ENCODE results near the gene FNDC1. TPM values are rescaled to one million over a fixed set of nuclear protein-coding genes. Genes with fewer than 3 reads are reported as not detected.

The FNDC1 gene
- total and polyA plus RNA-seq, 2 donors (not counting 1 experiment from before 2014, with no cell fraction given) = not detected

- Mint-ChIP-seq H3K4me3 (no peak overlapping the region), H3K27me3 (peaks cover 6% of the 10 kb centered on the region), H3K9me3 (ENCODE audit: insufficient read depth) (no peaks in the 10 kb centered on the region), H3K27ac (no peak overlapping the region), H3K4me1 (no peaks in the 10 kb centered on the region)
- H3K4me1 ChIP-seq (ENCODE audit: control insufficient read depth in 2 of 2, insufficient read depth in 2 of 2, low read length in 2 of 2) = no peaks in the 10 kb centered on the region
- no CpG with 5 or more reads among the region's 1 CpG for WGBS (ENCODE audit: insufficient coverage)
- no peaks in the 10 kb centered on the region for H3K36me3 ChIP-seq (replicated peaks in 1 of 2; ENCODE audit: control extremely low read depth in 1 of 2, control insufficient read depth in 1 of 2, extremely low read depth in 1 of 2, insufficient read depth in 2 of 2, low read length in 1 of 2)
- TF ChIP-seq CTCF (IDR thresholded peaks at IDR 0.05) (no peak), EZH2 (IDR thresholded peaks at IDR 0.05; ENCODE audit: borderline replicate concordance, insufficient read depth, low read depth, low read length, poor library complexity, severe bottlenecking) (no peak)
- H2AFZ ChIP-seq (ENCODE audit: insufficient read depth, low read depth, low read length, poor library complexity, severe bottlenecking) = no peak overlapping the region
- CTCF ChIA-PET = no interaction called here
- DNase-seq (no peak), ATAC-seq (ENCODE audit: low read depth) (no peak)
- no peaks in the 10 kb centered on the region for H4K20me1 ChIP-seq (ENCODE audit: control insufficient read depth, insufficient read depth, low read length, poor library complexity, severe bottlenecking)
- H3K9me3 ChIP-seq (ENCODE audit: control extremely low read depth in 1 of 3, control insufficient read depth in 2 of 3, insufficient read depth in 1 of 3, low read length in 2 of 3) = no peaks in the 10 kb centered on the region
- intact Hi-C loops (cut with micrococcal nuclease) = no loop called here
- H3K4me3 ChIP-seq (ENCODE audit: control extremely low read depth in 1 of 5, extremely low read depth in 1 of 5, insufficient read depth in 1 of 5, low read depth in 2 of 5, low read length in 4 of 5) = no peak overlapping the region
- no peaks in the 10 kb centered on the region for H3K79me2 ChIP-seq (ENCODE audit: control insufficient read depth, insufficient read depth, low read length)
- peaks cover 0 to 2% (median 0%) of the 10 kb centered on the region in 4 experiments for H3K27me3 ChIP-seq (replicated peaks in 1 of 4; ENCODE audit: control extremely low read depth in 1 of 4, control insufficient read depth in 3 of 4, insufficient read depth in 4 of 4, low read length in 3 of 4)
- H3K9ac ChIP-seq (ENCODE audit: low read length) = no peak overlapping the region
- H3K4me2 ChIP-seq (replicated peaks; ENCODE audit: low read depth, low read length, poor library complexity, severe bottlenecking) = no peak overlapping the region
- H3K27ac ChIP-seq (ENCODE audit: low read length in 2 of 2) = no peak overlapping the region
- POLR2A ChIA-PET = no interaction called here
Measured at GRCh38 chr6:159268511-159268910, 99.3 kb downstream of the FNDC1 start.

DNA sequence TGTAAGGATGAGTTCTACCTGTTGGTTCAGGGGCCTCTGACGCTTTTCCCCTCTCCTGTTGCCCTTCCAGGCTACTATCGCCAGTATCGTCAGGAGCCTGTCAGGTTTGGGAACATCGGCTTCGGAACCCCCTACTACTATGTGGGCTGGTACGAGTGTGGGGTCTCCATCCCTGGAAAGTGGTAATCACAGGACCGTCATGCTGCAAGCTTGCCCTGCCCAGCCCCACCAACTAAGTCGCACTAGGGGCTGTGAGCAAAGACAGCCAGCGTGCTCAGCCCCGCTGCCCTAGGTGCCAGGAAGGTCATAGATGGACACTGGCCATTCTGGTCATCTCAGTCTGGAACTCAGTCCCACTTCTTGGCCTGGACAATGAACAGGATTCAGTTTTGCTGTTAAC, 102.1 kb downstream of the FNDC1 start:
- Mint-ChIP-seq H3K4me1 (no peaks in the 10 kb centered on the region), H3K9me3 (ENCODE audit: insufficient read depth) (no peaks in the 10 kb centered on the region), H3K27me3 (peaks cover 14% of the 10 kb centered on the region), H3K4me3 (no peak overlapping the region), H3K27ac (no peak overlapping the region)
- H3K9ac ChIP-seq (ENCODE audit: low read length) = no peak overlapping the region
- H3K27ac ChIP-seq (ENCODE audit: low read length in 2 of 2) = no peak overlapping the region
- H3K27me3 ChIP-seq (replicated peaks in 1 of 4; ENCODE audit: control extremely low read depth in 1 of 4, control insufficient read depth in 3 of 4, insufficient read depth in 4 of 4, low read length in 3 of 4) = peaks cover 0 to 2% (median 0%) of the 10 kb centered on the region in 4 experiments
- H3K4me1 ChIP-seq (ENCODE audit: control insufficient read depth in 2 of 2, insufficient read depth in 2 of 2, low read length in 2 of 2) = no peaks in the 10 kb centered on the region
- no peak overlapping the region for H2AFZ ChIP-seq (ENCODE audit: insufficient read depth, low read depth, low read length, poor library complexity, severe bottlenecking)
- H3K79me2 ChIP-seq (ENCODE audit: control insufficient read depth, insufficient read depth, low read length) = no peaks in the 10 kb centered on the region
- 74% methylated on average over 7 of the region's 10 CpGs for WGBS (ENCODE audit: insufficient coverage)
- POLR2A ChIA-PET = no interaction called here
- H3K9me3 ChIP-seq (ENCODE audit: control extremely low read depth in 1 of 3, control insufficient read depth in 2 of 3, insufficient read depth in 1 of 3, low read length in 2 of 3) = no peaks in the 10 kb centered on the region
- no peak overlapping the region for H3K4me2 ChIP-seq (replicated peaks; ENCODE audit: low read depth, low read length, poor library complexity, severe bottlenecking)
- intact Hi-C loops (cut with micrococcal nuclease) = no loop called here
- H3K4me3 ChIP-seq (ENCODE audit: control extremely low read depth in 1 of 5, extremely low read depth in 1 of 5, insufficient read depth in 1 of 5, low read depth in 2 of 5, low read length in 4 of 5) = no peak overlapping the region
- TF ChIP-seq CTCF (IDR thresholded peaks at IDR 0.05) (no peak), EZH2 (IDR thresholded peaks at IDR 0.05; ENCODE audit: borderline replicate concordance, insufficient read depth, low read depth, low read length, poor library complexity, severe bottlenecking) (no peak)
- no peaks in the 10 kb centered on the region for H4K20me1 ChIP-seq (ENCODE audit: control insufficient read depth, insufficient read depth, low read length, poor library complexity, severe bottlenecking)
- CTCF ChIA-PET = no interaction called here
- no peak for ATAC-seq (ENCODE audit: low read depth)
- H3K36me3 ChIP-seq (replicated peaks in 1 of 2; ENCODE audit: control extremely low read depth in 1 of 2, control insufficient read depth in 1 of 2, extremely low read depth in 1 of 2, insufficient read depth in 2 of 2, low read length in 1 of 2) = no peaks in the 10 kb centered on the region
- DNase-seq = no peak

Data from B cell (primary cell).